HG03354 (cell line): ENCODE data around the gene IFNA5.
A peak's percentile ranks its signal among the peaks of the same experiment; 100 is the strongest.

ENCODE experiments used
- ATAC-seq: cut with Tn5 transposase; IDR thresholded peaks from one replicate; pipeline ENCODE4 v1.9.1; 2021; ENCODE audit warnings: mild to moderate bottlenecking; ENCODE audit not compliant: unreplicated experiment, poor library complexity, severe bottlenecking

IFNA5 gene

DNA sequence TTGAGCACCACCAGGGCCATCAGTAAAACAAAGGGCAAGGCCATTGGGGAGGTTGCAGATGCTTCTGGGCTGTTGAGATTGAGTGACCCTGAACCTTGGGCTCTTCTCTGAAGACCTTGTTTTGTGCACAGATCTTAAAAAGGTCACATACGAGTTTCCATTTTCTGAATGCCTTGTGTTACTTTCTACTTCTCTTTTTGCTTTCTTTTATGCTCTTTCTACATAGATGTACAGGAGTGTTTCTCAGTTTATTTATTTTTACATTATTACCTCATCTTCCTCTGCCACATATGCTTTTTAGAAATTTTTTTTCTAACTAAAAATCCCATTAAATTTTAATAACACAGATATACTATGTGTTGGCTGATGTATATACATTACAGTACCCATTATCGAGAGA is at the start of gene IFNA5:
Gene IFNA5 (minus strand): TSS at position 101 of the 400 bp plus-strand sequence. CDS start 57 bp downstream, at position 44.
- ATAC-seq, result no peak

DNA sequence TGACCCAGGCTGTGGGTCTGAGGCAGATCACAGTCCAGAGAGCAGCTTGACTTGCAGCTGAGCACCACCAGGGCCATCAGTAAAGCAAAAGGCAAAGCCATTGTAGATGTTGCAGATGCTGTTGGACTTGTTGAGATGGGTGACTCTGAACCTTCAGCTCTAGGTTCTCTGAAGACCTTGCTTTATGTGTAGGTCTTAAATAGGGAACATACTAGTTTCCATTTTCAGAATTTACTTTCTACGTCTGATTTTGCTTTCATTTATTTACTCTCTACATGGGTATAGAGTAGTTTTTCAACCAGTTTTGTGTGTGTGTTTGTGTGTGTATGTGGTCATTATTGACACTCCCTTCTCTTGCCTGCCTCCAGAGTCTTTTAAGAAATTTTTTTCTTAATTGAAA is 45.7 kb upstream of the IFNA5 start, which contains the start of gene IFNA6:
Gene IFNA6 (minus strand): TSS at position 101 of the 400 bp plus-strand sequence. CDS start 0 bp downstream, at position 101.
- no peak for ATAC-seq

DNA sequence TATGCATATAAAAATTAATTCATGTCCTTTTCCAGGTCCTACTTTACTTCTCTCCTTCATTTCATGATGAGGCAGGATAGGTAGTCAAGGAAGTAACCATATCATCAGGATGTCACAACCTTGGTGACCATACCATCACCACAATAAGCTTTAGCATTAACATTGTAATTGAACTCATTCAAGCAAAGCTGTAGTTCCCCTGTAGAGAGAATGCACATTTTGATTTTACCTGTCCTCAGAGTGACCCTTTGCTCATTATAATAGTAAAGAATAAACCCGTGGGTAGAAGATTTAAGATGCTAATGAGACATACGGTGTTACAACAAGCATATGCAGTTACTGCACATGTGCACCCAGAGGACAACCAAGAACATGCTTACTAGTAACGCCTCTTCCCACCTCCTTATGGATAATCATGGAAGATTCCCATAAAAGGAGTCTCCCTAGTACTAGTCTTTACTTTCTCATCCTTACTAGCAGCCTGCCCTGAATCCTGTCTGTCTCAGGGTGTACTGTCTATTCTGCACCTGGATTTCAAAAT is 43.4 kb upstream of the IFNA5 start:
- peak; percentile 60 for ATAC-seq

DNA sequence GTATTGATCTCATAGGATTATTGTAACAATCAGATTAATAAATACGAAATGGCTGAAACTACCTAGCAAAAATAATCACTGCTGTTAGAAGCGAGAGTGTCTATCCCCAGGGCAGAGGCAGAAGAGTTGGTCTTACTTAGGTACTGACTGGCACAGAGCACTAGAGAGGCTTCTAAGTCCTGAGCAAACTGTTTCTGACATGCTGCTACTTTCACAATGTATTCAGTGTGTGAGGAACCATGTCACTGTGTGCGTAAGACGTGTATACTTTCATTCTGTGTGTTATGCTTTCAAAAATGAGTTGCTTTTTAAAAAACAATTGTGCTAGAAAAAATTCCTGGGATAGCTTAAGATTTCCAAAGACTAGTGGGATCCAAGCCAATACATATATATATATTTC is 35.6 kb upstream of the IFNA5 start:
- no peak for ATAC-seq

DNA sequence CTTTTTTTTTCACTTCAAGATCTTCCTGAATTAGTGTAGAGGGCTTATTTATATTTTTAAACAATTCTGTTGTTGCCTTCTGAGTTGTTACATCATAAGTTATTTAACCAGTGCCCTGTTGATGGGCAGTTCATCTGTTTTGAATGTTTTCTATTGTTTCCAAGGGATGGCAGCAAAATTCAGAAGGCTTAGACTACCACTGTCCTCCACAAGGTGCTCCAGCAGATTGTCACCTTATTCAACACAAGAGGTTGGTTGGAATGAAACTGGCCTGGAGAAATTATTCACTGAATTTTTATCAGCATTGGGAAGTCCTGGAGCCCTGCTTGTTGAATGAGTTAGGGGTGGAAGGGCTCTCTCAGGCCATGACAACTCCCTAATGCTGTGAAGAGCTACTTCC is 31.3 kb upstream of the IFNA5 start:
- ATAC-seq, result no peak

DNA sequence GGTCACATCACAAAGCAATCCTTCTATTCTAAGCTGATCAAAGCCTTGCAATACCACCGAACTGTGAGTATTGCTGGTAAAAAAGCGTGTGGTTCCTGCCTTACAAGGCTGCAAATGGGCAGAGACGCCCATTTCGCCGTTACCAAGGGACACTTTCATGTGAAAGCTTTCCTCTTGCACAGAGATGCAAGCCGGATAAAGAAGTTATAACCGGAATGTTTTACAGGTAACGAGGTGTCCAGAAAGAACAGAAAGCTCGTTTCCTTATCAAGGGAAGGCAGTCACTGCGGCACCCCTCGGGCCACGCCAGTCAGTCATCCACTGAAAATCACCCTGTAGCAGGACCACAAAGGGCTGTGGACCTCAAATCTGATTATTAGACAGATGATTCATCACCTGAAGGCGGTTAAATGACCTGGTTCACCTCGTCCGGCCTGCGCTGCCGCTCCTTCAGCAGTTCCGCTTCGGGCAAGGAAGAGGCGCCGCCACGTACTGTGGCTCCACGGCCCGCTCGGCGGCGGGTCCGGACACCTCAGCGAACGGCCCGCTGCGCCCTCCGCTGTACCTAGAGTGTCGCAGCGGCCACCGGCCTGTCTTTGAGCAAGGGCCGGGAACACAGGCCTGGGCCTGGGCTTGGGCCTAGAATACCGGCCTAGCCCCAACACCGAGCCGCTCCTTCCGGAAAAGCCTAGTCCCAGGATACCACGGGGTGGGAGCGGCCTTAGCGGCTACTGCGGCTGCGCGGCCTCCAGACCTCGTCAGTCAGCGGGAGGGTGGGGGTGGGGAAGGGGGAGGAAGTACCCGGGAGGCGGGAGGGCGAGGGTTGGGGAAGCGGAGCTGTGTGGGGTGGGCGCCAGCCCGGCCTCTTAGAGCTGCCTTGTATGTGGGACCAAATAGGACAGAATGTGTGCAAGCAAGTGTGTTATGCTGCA is 29.9 kb upstream of the IFNA5 start, which contains the start of gene KLHL9:
Gene KLHL9 (minus strand): TSS at position 704 of the 932 bp plus-strand sequence. CDS start 545 bp downstream, at position 159.
- ATAC-seq, result peak; percentile 89

DNA sequence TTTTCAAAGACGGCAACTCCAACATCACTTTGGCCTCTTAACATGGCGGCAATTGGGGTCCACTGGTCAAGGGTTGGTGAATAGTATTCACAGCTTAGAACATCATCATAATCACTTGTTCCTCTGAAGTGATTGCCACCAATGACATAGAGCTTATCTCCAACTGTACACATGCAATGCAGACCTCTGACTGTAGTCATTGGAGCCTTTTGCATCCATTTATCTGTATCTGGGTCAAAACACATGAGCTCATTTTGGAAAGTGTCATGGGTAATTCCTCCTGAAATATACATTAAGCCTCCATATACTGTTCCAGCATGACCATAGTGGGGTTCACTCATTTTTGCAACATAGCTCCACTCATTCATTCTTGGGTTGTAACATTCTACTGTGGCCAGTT is 28.1 kb upstream of the IFNA5 start:
- no peak for ATAC-seq

DNA sequence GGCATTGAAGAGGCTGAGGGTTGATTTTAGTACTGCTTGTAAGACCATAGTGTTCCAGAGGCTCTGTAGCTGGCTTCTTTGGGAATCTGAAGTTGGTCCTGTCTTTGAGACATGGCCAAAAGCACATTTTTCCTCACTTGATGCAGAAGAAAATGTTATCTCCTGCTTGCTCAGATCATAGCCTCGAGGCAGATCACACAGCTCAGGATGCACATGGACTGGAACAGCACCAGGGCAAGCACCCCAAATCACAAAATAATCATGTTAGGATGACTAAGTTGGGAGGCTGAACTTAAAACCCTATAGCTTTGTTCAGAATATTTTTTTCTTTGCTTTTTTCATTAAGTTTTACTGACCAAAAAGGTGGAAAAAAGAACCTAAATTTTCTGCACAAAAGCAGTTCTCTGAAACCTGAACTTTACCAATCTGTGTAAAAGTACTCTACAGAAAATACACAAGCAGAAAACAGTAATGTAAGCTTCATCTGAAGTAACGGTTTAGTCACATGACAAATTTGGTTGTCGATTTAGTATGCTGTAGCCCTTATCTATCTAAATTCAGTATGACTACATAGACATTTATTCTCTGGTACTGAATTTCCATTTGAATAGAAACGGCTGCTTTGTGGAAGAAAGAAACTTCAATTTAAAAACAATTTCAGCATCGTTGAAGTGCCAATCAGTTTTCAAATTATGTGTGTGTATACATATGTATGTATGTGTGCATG is 26.7 kb upstream of the IFNA5 start:
- ATAC-seq, result no peak

DNA sequence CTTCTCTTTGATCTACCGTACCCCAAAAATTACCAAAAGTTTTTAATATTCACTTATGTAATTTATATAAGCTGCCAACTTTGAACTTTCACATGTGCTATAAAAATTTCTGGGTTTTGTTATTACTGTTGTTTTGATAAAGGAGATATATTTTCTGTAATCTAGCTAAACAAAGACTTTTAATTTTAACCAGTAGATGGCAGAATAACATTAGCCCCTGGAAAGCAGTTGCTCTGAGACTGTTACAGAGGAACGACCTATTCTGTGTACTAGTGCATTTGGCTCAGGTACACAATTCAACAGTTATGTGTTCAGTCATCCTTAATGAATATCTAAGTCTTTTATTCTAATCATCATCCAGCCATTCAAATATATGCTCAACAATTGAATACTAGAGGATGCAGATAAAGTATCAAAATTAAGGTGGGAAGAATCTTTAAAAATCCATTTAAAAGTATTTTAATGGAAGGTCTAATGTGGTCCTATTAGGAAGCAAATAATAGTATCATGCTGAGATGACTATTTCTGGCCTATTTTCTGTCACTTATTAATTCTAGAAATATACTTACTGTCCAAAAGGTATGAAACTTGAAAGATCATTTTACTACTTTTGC is 21.5 kb upstream of the IFNA5 start:
- ATAC-seq, result peak; percentile 81

DNA sequence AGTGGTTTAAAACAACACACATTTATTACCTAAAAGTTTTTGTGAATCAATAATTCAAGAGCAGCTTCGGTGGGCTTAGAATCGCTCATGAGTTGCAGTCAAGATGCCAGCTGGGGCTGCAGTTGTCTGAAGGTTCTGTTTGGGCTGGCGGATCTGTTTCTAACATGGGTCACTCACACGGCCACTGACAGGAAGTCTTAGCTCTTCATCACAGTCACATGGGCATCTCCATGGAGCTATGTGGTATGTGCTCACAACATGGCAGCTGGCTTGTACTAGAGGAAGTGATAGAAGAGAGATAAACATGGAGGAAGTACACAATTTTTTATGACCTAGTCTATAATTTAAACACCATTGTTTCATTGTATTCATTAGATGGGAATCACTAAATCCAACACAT is 18.9 kb upstream of the IFNA5 start:
- no peak for ATAC-seq

DNA sequence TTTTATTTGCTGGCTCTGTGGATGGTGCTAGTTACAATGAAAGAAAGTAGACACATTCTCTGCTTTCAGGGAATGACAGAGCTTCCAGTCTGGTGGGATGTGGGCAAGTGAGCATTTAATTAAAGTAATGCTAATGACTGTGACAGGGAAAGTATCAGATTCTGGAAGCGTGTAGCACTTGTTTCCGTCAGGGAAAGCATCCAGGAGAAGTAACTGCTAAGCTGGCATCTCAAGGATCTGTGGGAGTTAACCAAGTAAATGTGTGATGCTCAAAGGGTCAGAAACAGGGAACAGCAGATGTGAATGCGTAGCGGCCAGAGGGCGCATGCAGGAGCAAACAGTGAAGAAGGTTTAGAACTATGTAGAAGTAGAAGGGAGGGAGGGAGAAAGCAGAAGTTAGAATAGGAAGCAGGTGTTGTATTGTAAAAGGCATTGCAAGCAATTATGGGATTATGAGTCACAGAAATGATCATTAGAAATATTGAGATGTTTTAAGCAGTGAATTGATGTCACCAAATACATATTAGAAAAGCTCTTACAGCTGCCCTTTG is 17.9 kb upstream of the IFNA5 start:
- no peak for ATAC-seq

DNA sequence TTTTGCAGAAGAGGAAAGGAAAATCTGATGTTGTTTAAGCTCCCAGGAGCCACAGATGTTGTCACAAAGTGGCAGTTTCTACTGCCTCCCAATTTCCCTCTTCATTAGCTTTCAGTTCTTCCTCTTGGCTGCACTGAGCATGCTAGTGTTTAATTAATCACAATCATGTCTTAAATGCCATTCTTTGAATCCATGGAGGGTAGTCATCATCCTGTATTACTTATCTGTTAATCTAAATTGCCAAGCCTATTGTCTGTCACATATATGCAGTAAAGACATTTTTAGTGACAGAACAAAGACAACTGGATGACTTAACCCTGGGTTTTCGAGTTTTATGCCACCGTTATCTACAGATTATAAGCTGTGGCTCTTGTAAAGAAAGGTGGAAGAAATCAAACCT is 15.4 kb upstream of the IFNA5 start:
- no peak for ATAC-seq

DNA sequence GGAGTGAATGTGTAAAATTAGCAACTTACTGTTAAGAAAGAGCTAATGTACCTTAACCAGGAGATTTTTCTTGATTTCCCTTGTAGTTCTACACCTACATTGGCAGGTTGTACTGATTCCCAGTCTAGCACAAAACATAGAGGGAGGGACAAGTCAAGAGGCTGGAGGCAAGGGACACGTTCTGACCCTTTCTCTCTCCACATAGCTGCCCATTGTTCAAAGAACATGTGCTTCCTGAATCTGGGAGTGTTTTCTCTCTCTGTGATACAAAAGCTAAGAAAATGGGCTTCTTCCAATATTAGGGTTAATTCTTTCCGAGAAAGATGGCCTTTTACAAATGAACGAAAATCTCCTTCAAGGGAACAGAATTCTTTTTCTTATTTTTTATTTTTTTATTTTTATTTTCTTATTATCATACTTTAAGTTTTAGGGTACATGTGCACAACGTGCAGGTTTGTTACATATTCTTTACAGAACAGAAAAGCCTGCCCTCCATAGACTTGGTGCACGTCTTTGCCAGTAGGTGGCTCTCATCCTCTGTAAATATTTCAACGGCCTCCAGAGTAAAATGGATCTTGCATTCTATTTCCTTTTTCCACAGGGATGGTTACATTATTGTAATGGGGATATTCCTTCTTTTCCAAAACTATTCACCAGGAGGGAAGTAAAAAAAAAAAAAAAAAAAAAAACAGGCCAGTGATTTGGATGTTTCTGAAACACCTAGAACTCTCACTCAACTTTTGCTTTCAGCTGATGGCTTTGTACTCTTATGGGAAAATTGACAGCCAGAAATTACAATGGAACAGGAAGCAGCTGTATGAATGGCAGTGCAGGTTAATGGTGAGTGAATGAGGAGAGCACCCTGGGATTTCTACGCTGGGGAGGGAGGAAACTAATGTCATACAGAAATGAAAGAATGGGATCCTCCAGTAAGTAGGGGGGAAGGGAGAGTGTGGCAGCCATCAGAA is 13.1 kb upstream of the IFNA5 start:
- ATAC-seq, result no peak

DNA sequence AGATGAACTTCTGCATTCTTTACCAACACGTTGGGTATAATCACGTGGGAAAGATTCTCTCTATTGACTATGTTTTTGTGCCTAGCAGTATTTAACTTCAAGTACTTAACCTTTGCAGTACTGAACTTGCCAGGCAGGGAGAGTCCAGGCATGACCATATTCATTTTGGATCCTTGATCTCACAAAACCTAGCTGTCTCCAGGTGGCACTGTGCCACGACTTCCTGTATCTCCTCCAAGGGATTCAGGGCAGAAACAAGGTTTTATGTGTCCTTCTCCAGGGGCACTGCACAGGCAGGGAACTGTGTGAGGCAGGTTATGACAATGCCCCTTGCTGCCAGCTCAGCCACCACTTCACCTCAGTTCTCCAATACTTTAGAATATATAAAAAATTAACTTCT is 11.7 kb upstream of the IFNA5 start:
- no peak for ATAC-seq

DNA sequence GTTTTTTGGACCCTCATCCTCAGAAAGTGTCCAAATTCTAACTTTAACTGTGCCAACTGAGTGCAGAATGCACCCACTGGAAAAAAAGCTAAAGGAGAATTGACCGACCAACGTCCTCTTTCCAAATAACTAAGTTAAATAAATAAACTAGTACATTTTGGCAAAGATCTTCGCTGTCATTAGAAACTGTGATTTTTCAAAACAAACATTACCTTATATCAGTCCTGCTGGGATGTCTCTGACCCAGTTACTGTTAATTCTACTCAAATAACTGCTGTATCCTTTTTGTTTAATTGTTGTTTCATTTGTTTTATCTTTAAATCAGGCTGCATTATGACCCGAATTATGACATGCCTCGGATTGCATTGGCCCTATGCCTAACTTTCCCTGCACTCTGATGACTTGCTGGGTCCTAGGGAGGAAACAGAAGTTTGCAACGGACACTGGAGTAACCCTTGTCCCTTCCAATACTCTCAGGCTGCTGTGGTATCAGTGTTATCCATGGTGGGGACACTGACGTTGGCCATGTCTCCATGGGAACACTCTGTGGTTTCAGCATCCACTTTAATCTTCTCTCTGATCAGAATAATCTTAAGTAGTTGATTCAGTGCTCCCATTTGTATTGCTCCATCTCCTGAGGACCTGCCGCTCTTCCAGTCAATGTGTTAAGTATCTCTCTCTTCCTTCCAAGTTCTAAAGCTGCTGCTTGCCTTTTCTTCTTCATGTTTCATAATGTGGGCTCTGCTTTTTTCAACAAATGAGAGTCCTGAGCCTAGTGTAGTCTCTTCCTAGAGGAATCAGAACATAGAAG is 11.1 kb upstream of the IFNA5 start:
- no peak for ATAC-seq

DNA sequence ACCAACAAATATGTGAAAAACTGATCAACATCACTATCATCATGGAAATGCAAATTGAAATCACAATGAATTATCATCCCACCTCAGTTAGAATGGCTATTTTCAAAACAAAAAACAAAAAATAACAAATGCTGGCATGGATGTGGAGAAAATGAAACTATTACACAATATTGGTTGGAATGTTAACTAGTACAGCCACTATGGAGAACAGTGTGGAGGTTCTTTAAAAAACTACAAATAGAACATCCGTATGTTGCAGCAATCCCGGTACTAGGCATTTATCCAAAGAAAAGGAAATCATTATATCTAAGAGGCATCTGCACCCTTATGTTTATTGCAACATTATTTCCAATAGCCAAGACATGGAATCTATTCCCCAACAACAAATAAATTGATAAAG is 9.0 kb upstream of the IFNA5 start:
- no peak for ATAC-seq

DNA sequence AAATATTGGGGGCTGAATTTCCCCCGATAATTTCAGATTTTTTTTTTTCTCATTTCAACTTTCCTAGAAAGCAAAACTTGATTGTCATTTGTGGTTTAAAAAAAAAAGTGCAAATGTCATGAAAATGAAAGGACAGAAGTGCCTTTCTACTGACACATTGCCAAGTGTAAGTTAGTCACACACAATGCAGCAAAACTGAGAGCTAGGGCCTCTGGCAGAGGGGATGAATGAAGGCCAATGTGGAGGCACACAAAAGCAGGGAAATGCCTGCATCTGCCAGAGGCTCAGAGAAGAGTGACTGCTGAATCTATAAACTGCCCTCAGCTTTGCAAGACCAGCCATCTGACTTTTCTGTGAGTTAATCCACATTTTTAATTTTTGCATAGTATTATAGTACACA is 6.8 kb upstream of the IFNA5 start:
- ATAC-seq, result peak; percentile 53

DNA sequence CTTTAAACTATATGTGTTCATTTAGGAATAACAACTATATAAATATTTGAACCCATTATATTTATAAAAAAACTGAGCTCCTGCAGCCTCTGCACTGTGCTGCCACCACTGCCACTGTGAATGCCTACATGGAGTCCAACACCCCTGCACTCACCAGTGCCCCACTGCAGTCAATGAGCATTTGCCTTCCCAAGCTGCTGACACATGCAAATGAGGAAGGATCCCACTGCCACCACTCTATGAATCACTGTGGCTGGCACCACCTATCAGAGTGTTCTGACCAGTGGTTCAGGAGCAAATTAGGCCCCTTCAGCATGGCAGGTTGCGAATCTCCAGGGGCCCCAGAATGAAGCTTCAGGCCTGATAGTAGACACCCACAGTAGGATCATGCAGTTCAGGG is 9.1 kb downstream of the IFNA5 start:
- ATAC-seq, result no peak
